Panc1 (cell line): ENCODE results near the gene SGPP1. TPM values are rescaled to one million over a fixed set of nuclear protein-coding genes. Genes with fewer than 3 reads are reported as not detected.

Experiments used
- ATAC-seq: fragments of 200-7000 bp; cut with Tn5 transposase; 2 replicates; pipeline ENCODE4 v1.9.1; 2020; ENCODE audit warnings: mild to moderate bottlenecking, moderate library complexity
- BruUV-seq: library from RNA; stranded (reverse); fragments of 400-500 nt; replicated peaks from 2 replicates; lab custom pipeline; 2021; lab: Mats Ljungman, UMichigan
- CTCF ChIA-PET: fragments of 300-600 bp; sonication (Branson Sonifier 250); formaldehyde crosslinking; loops from one replicate; lab custom pipeline; 2022; ENCODE audit warnings: antibody characterized with exemption; lab: Charles Lee
- POLR2A ChIA-PET: fragments of 300-600 bp; sonication (Branson Sonifier 250); formaldehyde crosslinking; loops from one replicate; lab custom pipeline; 2022; ENCODE audit warnings: antibody characterized with exemption; lab: Charles Lee
- DNase-seq: peaks from one replicate; pipeline ENCODE4 v3.0.0-alpha.2; 2010; ENCODE audit warnings: low read depth, low spot score
- H3K27ac ChIP-seq: 2 replicates; pipeline ENCODE4 v1.5.1; 2011; ENCODE audit warnings: mild to moderate bottlenecking, low read length, inconsistent platforms
- H3K27me3 ChIP-seq: fragments of 200-500 bp; sonication (Bioruptor generic); 2 replicates; pipeline ENCODE4 v1.6.0; 2014; ENCODE audit warnings: low read length, inconsistent platforms; ENCODE audit not compliant: control insufficient read depth, insufficient read depth
- H3K36me3 ChIP-seq: fragments of 200-500 bp; sonication (Bioruptor generic); 2 replicates; pipeline ENCODE4 v1.5.1; 2014; ENCODE audit warnings: inconsistent platforms, mild to moderate bottlenecking, low read length, moderate library complexity; ENCODE audit not compliant: control insufficient read depth, insufficient read depth
- H3K4me1 ChIP-seq: 2 replicates; pipeline ENCODE4 v1.5.1; 2011; ENCODE audit warnings: inconsistent platforms, mild to moderate bottlenecking, low read length, moderate library complexity; ENCODE audit not compliant: control insufficient read depth, insufficient read depth
- H3K4me3 ChIP-seq, 2 experiments: 2 replicates each; pipeline ENCODE4 v1.5.1; 2011 to 2012; ENCODE audit warnings: low read depth in 2 of 2, low read length in 2 of 2, mild to moderate bottlenecking in 2 of 2, inconsistent platforms in 1 of 2, moderate library complexity in 1 of 2
- H3K9me3 ChIP-seq: fragments of 200-500 bp; sonication (Bioruptor generic); 2 replicates; pipeline ENCODE4 v1.5.1; 2014; ENCODE audit warnings: low read depth, mild to moderate bottlenecking, inconsistent platforms, low read length, moderate library complexity; ENCODE audit not compliant: control insufficient read depth, insufficient read depth
- CTCF ChIP-seq: fragments of 450-650 bp; IDR thresholded peaks from 2 replicates; pipeline ENCODE4 v1.5.1; 2017; ENCODE audit warnings: mild to moderate bottlenecking
- POLR2AphosphoS5 ChIP-seq: IDR thresholded peaks from 2 replicates; pipeline ENCODE4 v1.6.1; 2012; ENCODE audit warnings: mild to moderate bottlenecking, low read depth, low read length, moderate library complexity
- REST ChIP-seq, 2 experiments: IDR thresholded peaks; 2 replicates each; pipeline ENCODE4 v1.6.1; 2011 to 2012; ENCODE audit warnings: low read depth in 2 of 2, control low read depth in 1 of 2, low read length in 1 of 2, mild to moderate bottlenecking in 1 of 2, moderate library complexity in 1 of 2; ENCODE audit not compliant: insufficient read depth in 1 of 2
- SIN3A ChIP-seq: IDR thresholded peaks from 2 replicates; pipeline ENCODE4 v1.6.1; 2012; ENCODE audit warnings: low read depth, mild to moderate bottlenecking, low read length, moderate library complexity, borderline replicate concordance; ENCODE audit not compliant: insufficient read depth
- TCF7L2 ChIP-seq: IDR thresholded peaks from 2 replicates; pipeline ENCODE4 v1.6.1; 2011; ENCODE audit warnings: mild to moderate bottlenecking, low read depth, low read length, inconsistent platforms
- in situ Hi-C: cut with HindIII; loops from 2 replicates; pipeline ENCODE4 v1.10.0; 2016; ENCODE audit warnings: low sequenced_read_pairs, low pct_unique_long_range_greater_than_20kb
- intact Hi-C: fragments of 100-400 bp; cut with micrococcal nuclease; formaldehyde crosslinking; loops from one replicate; pipeline ENCODE4 v1.10.0; 2022; ENCODE audit not compliant: unreplicated experiment
- total RNA-seq: library from RNA; stranded (reverse); gene quantifications from one replicate; pipeline ENCODE4 v1.2.1, GENCODE V29; 2021; ENCODE audit not compliant: unreplicated experiment

The SGPP1 gene
- total RNA-seq, 1 experiment from 2014 or later: 30.0 TPM

- BruUV-seq: no TSS peak
- intact Hi-C loops: no loop called here
- POLR2A ChIA-PET: no interaction called here
Measured at GRCh38 chr14:63745272-63745671, 17.4 kb upstream of the SGPP1 start.

GRCh38 chr14:63737582-63738006 lies 9.7 kb upstream of the SGPP1 start:
- POLR2A ChIA-PET: no interaction called here

More at GRCh38 chr14:63745272-63745671, 17.4 kb upstream of the SGPP1 start:
- no peaks in the 10 kb centered on the region for H3K9me3 ChIP-seq
- CTCF ChIA-PET: interaction anchor here (1.0 kb wide), 1 partner anchor 400 kb away, joined by 3 read pairs; no protein-coding TSS in a partner anchor
- ATAC-seq (no peak), DNase-seq (no peak)
- H3K4me1 ChIP-seq: no peaks in the 10 kb centered on the region; the same call in 1 of the 2 replicates
- TF ChIP-seq CTCF (no peak), TCF7L2 (no peak), SIN3A (no peak), POLR2AphosphoS5 (no peak), REST (IDR thresholded peaks at IDR 0.05; ENCODE audit: insufficient read depth in 1 of 2, low read depth in 2 of 2, low read length in 1 of 2) (no peak)
- no peak overlapping the region for H3K27ac ChIP-seq
- H3K36me3 ChIP-seq: no peaks in the 10 kb centered on the region
- no peaks in the 10 kb centered on the region for H3K27me3 ChIP-seq
- in situ Hi-C loops: no loop called here
- H3K4me3 ChIP-seq: no peak overlapping the region

More at GRCh38 chr14:63737582-63738006, 9.7 kb upstream of the SGPP1 start:
- TF ChIP-seq POLR2AphosphoS5 (no peak), REST (IDR thresholded peaks at IDR 0.05; ENCODE audit: insufficient read depth in 1 of 2, low read depth in 2 of 2, low read length in 1 of 2) (no peak), CTCF (no peak), TCF7L2 (no peak), SIN3A (no peak)
- CTCF ChIA-PET: no interaction called here
- no peaks in the 10 kb centered on the region for H3K4me1 ChIP-seq
- no peaks in the 10 kb centered on the region for H3K9me3 ChIP-seq
- no peaks in the 10 kb centered on the region for H3K27me3 ChIP-seq
- no peaks in the 10 kb centered on the region for H3K36me3 ChIP-seq
- intact Hi-C loops (no loop called here), in situ Hi-C loops (no loop called here)
- ATAC-seq (no peak), DNase-seq (no peak)
- no peak overlapping the region for H3K4me3 ChIP-seq
- H3K27ac ChIP-seq: no peak overlapping the region
- BruUV-seq: no TSS peak
